ENCODE measurements around the gene KCNG2.

- TF ChIP-seq CTCF (IDR thresholded peaks at IDR 0.05) (no peak), EP300 (IDR thresholded peaks at IDR 0.05; ENCODE audit: low read depth) (no peak)
Observed at GRCh38 chr18:79917169-79917852, 119.6 kb downstream of the KCNG2 start.

Measured in transverse colon (tissue), 3 donors.